ENCODE data around the gene ZNF620. TPM values are rescaled to one million over a fixed set of nuclear protein-coding genes. Genes with fewer than 3 reads are reported as not detected.
"Not testable (repeated sequence)": the region's sequence is repeated elsewhere in the genome, so short reads cannot be mapped to it uniquely, and the experiment has no call there.

Gene ZNF620
- total and polyA plus RNA-seq, 12 donors, result 1.3 to 3.6 (median 2.6) TPM

DNA sequence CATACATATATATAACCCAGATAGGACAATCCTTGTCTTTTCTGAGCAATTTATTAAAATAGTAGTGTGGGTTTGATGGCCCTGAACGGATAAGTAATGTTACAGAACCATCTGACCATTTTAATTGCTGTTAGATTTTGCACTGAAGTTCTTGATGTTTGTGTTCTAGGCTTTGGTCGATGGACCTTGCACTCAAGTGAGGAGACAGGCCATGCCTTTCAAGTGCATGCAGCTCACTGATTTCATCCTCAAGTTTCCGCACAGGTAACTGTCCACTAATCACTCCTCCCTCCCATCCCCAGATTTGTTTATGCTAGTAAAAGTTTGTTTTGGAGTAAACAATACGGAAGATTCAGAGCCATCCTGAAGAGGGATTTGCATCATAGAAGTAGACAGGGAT lies 47.4 kb upstream of the ZNF620 start:
- Histone ChIP-seq H3K36me3 (peaks cover 0 to 56% (median 42%) of the 10 kb centered on the region in 9 donors), H3K4me3 (peak overlapping the region; percentile 69 to 99 (median 91)), H3K27ac (peak overlapping the region in 1 of 10 donors; percentile 96), H3K4me1 (peaks cover 4 to 42% (median 30%) of the 10 kb centered on the region in 9 donors), H3K9me3 (no peaks in the 10 kb centered on the region), H3K27me3 (no peaks in the 10 kb centered on the region)
- DNase-seq, result no peak
- no peak for ATAC-seq
- 90 to 92% methylated on average over 4 of the region's 4 CpGs for WGBS, 2 donors
- intact Hi-C loops (cut with DNase I), result loop anchor here in 8 of 10 donors (5.0 to 10.0 kb wide), 8 partner anchors 49 to 1656 kb away; partner anchors contain the start of genes ZNF621 (in 4 of the 8), ULK4 (in 1 of the 8) and ZNF620 (in 1 of the 8)
- TF ChIP-seq, protein P1, sequence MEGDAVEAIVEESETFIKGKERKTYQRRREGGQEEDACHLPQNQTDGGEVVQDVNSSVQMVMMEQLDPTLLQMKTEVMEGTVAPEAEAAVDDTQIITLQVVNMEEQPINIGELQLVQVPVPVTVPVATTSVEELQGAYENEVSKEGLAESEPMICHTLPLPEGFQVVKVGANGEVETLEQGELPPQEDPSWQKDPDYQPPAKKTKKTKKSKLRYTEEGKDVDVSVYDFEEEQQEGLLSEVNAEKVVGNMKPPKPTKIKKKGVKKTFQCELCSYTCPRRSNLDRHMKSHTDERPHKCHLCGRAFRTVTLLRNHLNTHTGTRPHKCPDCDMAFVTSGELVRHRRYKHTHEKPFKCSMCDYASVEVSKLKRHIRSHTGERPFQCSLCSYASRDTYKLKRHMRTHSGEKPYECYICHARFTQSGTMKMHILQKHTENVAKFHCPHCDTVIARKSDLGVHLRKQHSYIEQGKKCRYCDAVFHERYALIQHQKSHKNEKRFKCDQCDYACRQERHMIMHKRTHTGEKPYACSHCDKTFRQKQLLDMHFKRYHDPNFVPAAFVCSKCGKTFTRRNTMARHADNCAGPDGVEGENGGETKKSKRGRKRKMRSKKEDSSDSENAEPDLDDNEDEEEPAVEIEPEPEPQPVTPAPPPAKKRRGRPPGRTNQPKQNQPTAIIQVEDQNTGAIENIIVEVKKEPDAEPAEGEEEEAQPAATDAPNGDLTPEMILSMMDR (IDR thresholded peaks at IDR 0.05), result no peak

GRCh38 chr3:40460481-40460880 lies 45.4 kb upstream of the ZNF620 start:
- H3K27me3 ChIP-seq; DNase-seq; H3K4me3 ChIP-seq; H3K27ac ChIP-seq; intact Hi-C loops (cut with DNase I); ATAC-seq; H3K9me3 ChIP-seq: not testable (repeated sequence)
- 86 to 87% methylated on average over 6 of the region's 6 CpGs for WGBS, 2 donors
- Histone ChIP-seq H3K4me1 (peaks cover 4 to 45% (median 23%) of the 10 kb centered on the region in 9 donors), H3K36me3 (peaks cover 0 to 77% (median 52%) of the 10 kb centered on the region in 9 donors)

GRCh38 chr3:40461161-40461560 lies 44.7 kb upstream of the ZNF620 start:
- Histone ChIP-seq H3K36me3 (peaks cover 0 to 78% (median 52%) of the 10 kb centered on the region in 9 donors), H3K4me3 (no peak overlapping the region), H3K4me1 (peaks cover 4 to 45% (median 21%) of the 10 kb centered on the region in 9 donors), H3K27ac (no peak overlapping the region), H3K27me3 (no peaks in the 10 kb centered on the region), H3K9me3 (no peaks in the 10 kb centered on the region)
- TF ChIP-seq, protein P1 (IDR thresholded peaks at IDR 0.05), result no peak
- 71 to 79% methylated on average over 3 of the region's 3 CpGs for WGBS, 2 donors
- ATAC-seq (no peak), DNase-seq (no peak)
- intact Hi-C loops (cut with DNase I), result no loop called here

DNA sequence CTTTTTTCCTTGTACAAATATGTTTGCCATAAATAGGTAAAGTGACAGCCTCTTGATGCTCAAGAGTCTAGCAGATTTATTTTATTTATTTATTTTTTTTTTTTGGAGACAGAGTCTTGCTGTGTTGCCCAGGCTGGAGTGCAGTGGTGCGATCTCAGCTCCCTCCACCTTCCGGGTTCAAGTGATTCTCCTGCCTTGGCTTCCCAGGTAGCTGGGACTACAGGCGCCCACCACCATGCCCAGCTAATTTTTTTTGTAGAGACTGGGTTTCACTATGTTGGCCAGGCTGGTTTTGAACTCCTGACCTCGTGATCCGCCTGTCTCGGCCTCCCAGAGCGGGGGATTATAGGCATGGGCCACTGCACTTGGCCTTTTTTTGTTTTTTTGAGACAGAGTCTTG lies 43.0 kb upstream of the ZNF620 start:
- H3K27ac ChIP-seq; intact Hi-C loops (cut with DNase I); H3K4me3 ChIP-seq; DNase-seq; H3K9me3 ChIP-seq; ATAC-seq; H3K27me3 ChIP-seq: not testable (repeated sequence)
- Histone ChIP-seq H3K36me3 (peaks cover 0 to 85% (median 56%) of the 10 kb centered on the region in 9 donors), H3K4me1 (peaks cover 4 to 36% (median 15%) of the 10 kb centered on the region in 9 donors)
- WGBS, 2 donors, result 95 to 97% methylated on average over 7 of the region's 7 CpGs

- peaks cover 0 to 28% (median 7%) of the 10 kb centered on the region in 9 donors for H3K4me1 ChIP-seq
- intact Hi-C loops (cut with DNase I), result no loop called here
- DNase-seq (no peak), ATAC-seq (no peak)
- no peak overlapping the region for H3K4me3 ChIP-seq
- peaks cover 0 to 81% (median 55%) of the 10 kb centered on the region in 9 donors for H3K36me3 ChIP-seq
- TF ChIP-seq, protein P1 (IDR thresholded peaks at IDR 0.05), result no peak
- WGBS, 2 donors, result 86 to 90% methylated on average over 2 of the region's 2 CpGs
- no peaks in the 10 kb centered on the region for H3K9me3 ChIP-seq
- H3K27ac ChIP-seq, result no peak overlapping the region
- H3K27me3 ChIP-seq, result no peaks in the 10 kb centered on the region
These were observed 42.3 kb upstream of the ZNF620 start for GRCh38 chr3:40463579-40463978.

All from heart right ventricle (tissue), 16 donors.